Lung microvascular endothelial cell (primary cell): ENCODE results near the gene REST. TPM values are rescaled to one million over a fixed set of nuclear protein-coding genes. Genes with fewer than 3 reads are reported as not detected.
"Not testable (repeated sequence)": the region's sequence is repeated elsewhere in the genome, so short reads cannot be mapped to it uniquely, and the experiment has no call there.

Experiments used
- DNase-seq, 2 donors: peaks; one replicate each; pipeline versions ENCODE4 v3.0.0 to v3.0.0-alpha.2; 2010; ENCODE audit warnings: low read depth in 2 of 2
- total RNA-seq: library from RNA; depleted of rRNA; stranded (reverse); fragments of >200 nt; gene quantifications from 2 replicates; pipeline ENCODE4 v1.2.1, GENCODE V29; 2014

Gene REST
- 22.7 and 25.0 TPM in 2 replicates for total RNA-seq

- DNase-seq = peak; percentile 82 to 83
These were observed at the start of gene REST for GRCh38 chr4:56907489-56908205. REST (plus strand) TSS chr4:56907900; CDS start chr4:56910639, 2,739 bp downstream.

DNA sequence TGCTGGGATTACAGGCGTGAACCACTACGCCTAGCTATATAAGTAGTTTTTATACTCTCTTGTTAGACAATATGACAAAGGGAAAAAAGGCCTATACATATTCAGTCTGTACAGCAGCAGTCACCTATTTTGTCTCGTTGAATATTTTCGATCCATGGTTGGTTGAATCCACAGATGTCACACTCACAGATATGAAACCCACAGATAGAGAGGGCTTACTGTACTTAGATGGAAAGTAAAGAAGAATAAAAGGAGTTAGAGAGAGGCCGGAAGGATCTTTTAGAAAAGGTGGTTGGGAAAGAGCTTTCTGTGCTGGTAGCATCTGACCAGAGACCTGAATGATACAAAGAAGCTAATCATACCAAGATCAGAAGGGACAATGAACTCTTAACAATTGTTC is 47.9 kb upstream of the REST start:
- DNase-seq = no peak

DNA sequence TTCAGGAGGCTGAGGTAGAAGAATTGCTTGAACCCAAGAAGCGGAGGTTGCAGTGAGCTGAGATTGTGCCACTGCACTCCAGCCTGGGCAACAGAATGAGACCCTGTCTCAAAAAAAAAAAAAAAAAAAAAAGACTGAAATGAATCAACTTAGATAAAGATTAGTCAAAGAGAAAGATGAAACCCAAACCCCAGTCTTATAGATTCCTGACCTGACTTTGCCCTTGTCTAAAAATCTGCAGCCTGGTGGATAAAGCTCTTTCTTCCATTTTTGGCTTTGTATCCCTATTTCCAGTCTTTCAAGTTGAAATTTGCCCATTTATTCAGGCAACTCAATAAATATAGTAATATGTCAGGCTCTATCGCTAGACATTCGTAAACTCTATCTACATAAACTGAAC is 46.9 kb upstream of the REST start:
- DNase-seq = no peak

GRCh38 chr4:56861360-56861759 is 46.3 kb upstream of the REST start:
- DNase-seq = peak; percentile 2 to 5

GRCh38 chr4:56863441-56864139 is 44.1 kb upstream of the REST start:
- no peak for DNase-seq

DNA sequence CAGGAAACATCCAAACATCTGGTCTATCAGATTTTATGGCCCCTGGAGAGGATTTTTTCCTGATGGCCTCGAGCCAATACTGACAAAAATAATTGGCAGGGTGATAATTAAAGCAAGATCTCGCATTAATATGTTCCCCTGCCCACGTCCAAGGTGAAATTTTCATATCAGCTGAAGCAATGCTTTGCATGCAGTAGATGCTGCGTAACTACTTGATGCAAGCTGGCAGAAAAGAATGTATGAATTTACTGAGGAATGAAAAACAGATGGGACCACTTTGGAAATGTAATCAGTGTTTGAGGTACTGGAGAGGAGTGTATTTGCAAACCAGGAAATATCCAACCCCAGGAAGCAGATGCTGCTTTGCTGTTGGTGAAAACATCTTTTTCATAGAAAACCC is 36.8 kb upstream of the REST start:
- no peak for DNase-seq

- DNase-seq = peak in 1 of 2 donors; percentile 10
These were observed 36.3 kb upstream of the REST start for GRCh38 chr4:56871371-56871866.

DNA sequence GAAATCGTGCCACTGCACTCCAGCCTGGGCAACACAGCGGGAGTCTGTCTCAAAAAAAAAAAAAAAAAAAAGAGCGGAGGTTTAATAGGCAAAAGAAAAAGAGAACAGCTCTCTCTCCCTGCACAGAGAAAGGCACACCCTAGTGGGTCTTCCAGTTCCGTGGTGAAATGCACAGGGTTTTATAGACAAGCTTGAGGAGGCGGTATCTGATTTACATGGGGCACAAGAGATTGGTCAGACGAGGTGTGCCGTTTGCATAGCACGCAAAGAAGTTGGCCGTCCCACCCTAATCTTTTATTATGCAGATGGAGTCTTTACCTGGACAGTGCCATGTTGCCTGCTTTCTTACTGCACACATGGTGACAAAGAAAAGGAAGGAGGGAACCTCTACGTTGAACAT is 33.5 kb upstream of the REST start:
- no peak for DNase-seq

- DNase-seq = no peak
These were observed 32.8 kb upstream of the REST start for GRCh38 chr4:56874923-56875322.

GRCh38 chr4:56876264-56876663 is 31.4 kb upstream of the REST start:
- DNase-seq = no peak

DNA sequence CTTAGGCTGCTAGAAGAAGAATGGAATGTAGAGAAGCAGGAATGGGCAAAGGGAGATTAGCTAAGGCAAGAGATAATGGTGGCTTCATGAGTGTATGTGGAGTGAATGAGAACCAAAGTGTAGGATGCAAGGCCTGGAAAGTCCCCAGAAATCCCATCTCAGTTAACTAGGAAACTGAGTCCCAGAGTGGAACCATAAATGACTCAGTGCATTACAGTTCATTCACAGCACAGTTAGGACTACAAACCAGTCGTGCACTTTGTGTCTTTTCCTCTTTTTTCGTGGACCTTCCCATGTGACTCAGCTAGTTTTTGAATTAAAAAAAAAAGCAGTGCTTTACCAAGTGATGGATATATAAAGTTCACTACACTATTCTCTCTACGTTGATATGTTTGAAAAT is 27.7 kb upstream of the REST start:
- no peak for DNase-seq

GRCh38 chr4:56880572-56880971 is 27.1 kb upstream of the REST start:
- no peak for DNase-seq

DNA sequence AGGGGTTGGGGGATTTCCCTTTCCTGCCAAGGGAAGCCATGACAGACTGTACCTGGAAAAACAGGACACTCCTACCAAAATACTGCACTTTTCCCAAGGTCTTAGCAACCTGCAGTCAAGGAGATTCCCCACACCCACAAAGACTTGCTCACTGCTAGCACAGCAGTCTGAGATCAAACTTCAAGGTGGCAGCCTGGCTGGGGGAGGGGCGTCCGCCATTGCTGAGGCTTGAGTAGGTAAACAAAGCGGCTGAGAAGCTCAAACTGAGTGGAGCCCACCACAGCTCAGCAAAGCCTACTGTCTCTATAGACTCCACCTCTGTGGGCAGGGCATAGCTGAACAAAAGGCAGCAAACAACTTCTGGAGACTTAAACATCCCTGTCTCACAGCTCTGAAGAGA is 23.2 kb upstream of the REST start:
- DNase-seq = not testable (repeated sequence)

GRCh38 chr4:56892691-56893090 is 15.0 kb upstream of the REST start:
- no peak for DNase-seq

DNA sequence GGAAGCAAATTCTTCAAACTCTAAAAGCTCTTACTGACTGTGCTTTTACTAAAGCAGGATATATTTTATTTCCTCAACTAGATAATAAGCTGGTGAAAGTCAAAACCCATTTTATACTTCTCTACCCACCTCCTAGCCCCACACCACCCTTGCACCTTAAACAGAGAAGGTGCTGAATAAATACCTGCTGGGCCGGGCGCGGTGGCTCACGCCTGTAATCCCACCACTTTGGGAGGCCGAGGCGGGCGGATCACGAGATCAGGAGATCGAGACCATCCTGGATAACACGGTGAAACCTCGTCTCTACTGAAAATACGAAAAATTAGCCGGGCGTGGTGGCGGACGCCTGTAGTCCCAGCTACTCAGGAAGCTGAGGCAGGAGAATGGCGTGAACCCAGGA is 9.9 kb upstream of the REST start:
- not testable (repeated sequence) for DNase-seq

DNA sequence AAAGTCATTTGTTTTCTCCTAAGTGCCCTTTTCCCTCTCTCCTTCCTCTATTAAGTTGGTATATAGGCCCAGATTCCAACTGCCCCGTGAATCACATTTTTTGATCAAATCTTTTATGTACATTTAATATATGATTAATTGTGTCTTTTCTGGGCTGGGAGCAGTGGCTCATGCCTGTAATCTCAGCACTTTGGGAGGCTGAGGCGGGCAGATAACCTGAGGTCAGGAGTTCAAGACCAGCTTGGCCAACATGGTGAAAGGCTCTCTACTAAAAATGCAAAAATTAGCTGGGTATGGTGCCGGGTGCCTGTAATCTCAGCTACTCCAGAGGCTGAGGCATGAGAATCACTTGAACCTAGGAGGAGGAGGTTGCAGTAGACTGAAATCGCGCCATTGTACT is 7.5 kb upstream of the REST start:
- DNase-seq = not testable (repeated sequence)

DNA sequence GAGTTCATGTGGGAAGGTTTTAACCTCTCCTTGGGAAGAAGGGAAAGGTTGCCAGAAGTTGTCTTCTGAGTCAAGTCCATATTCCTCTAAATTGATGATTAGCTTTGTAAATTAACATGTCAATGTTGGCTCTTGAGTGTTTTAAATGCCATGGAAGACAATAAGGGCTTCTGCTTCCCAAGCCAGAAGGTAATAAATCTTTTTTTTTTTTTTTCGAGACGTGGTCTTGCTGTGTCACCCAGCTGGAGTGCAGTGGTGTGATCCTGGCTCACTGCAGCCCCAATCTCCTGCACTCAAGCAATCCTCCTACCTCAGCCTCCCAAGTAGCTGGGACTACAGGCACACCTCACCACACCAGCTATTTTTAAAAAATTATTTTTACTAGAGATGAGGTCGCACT is 5.0 kb upstream of the REST start:
- DNase-seq = no peak

DNA sequence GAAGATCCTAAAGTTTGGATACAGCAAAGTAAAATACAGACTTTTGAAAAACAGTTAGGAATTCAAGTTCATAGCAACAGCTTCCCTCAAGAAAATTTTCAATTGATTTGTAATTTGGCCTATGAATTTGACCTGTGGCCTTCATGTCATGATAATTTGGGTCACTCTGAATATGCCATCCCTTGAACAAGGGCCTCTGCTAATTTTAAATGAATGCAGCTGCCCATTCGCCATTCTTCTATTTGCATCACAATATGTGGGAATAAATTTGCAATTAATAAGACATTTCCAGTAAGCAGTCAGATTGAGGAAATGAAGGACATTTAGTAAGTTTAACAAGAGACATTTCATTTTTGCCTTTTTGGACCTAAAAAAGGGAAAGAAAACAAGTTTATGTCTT is 1.9 kb upstream of the REST start:
- no peak for DNase-seq

DNA sequence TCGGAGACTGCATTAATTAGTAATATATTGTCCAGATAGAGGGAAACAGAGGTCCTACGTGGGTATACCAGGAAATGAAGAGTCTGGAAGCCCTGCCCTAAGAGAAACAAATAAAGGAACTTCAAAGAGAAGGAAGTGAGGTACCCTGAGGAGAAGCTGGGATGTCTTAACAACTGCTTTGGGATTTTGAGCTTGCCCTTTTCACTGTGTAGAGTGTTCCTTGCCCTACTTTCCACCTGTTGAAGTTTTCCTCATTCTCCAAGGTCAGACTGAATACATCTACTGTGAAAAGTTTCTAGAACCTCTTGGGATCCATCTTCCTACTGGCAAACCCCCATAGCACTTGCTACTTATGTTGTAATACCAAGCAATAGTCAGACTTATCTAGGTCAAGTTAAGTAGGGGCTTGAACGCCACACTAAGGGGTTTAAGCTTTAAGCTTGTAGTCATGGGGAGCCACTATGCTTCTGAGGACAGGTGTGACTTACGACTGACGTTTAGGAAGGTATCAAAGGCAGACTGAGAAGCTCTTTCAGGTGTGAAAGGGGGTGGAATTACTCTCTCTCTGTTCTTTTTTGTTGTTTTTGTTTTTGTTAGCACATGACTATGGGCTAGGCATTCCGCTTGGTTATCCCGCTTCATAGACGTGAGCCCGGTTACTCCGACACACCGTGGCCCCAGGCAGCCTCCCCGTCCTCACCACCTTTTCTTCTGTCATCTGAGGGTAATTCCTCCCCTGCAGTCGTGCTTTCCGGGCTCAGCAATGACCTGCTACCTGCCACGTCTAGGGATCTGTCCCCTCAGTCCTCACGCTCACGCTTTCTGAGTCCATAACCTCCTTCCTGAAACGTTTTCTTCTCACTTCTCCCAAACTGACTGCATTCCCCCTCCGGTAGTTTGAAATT is 959 bp upstream of the REST start:
- no peak for DNase-seq

DNA sequence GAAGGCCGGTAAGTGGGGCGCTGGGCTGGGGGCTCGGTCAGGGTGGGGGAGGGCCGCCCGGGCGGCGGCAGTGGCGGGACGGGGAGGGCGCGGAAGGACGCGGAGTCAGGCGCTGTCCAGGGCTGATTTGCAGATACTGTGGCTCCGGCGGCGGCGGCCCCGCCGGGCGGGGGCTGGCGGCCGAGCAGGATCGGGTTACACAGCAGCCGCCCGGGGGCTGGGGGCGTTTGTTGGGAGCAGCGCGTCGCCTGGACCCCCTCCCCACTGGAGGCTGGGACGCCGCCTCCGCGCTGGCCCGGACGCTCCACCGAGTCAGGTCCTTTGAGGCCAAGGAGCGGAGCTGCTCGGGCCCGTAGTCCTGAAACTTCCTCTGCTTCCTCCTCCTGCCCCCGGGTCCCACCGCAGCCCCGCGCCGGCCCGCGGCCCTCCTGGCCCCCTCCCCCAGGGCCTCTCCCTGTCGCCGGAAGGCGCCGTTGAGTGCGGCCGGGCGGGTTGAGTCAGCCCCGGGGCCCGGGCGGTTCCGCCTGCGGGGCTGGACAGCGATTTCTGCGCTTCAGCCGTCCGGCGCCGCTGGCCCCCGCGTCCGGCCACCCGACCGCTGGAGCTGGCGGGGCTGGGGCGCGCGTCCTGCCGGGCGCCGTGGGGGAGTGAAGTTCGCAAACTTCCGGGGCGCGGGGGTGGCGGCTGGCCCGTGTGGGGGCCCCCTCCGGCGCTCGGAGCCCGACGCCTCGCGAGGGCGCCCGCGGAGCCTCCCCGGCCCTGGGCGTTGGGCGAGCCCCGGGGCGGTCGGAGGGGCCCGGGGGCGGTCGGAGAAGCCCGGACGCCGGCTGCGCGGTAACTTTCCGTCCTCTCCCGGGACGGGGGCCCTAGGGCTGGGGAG is 746 bp downstream of the REST start:
- peak; percentile 81 for DNase-seq
